WTC11 (cell line): ENCODE measurements around the gene DSC2. TPM values are rescaled to one million over a fixed set of nuclear protein-coding genes. Genes with fewer than 3 reads are reported as not detected.

Experiments
- ATAC-seq: fragments of 200-7000 bp; cut with Tn5 transposase; 2 replicates; pipeline ENCODE4 v1.10.0; 2021; ENCODE audit warnings: mild to moderate bottlenecking, moderate library complexity
- CTCF ChIA-PET: fragments of 300-600 bp; sonication (Branson Sonifier 250); formaldehyde crosslinking; loops from one replicate; lab custom pipeline; 2021; ENCODE audit warnings: antibody characterized with exemption; lab: Charles Lee
- POLR2A ChIA-PET: fragments of 350-600 bp; sonication (Branson Sonifier 250); formaldehyde crosslinking; loops from one replicate; lab custom pipeline; 2021; ENCODE audit warnings: antibody characterized with exemption; lab: Charles Lee
- DNase-seq: peaks from one replicate; pipeline ENCODE4 v3.0.0; 2021; ENCODE audit warnings: low spot score
- H3K27ac Mint-ChIP-seq: 2 replicates; pipeline ENCODE4 v1.8.0; 2021; ENCODE audit warnings: mixed read lengths
- H3K27me3 Mint-ChIP-seq: 2 replicates; pipeline ENCODE4 v1.8.0; 2021; ENCODE audit warnings: low read depth, mild to moderate bottlenecking, moderate library complexity, mixed read lengths
- H3K36me3 Mint-ChIP-seq: 2 replicates; pipeline ENCODE4 v1.8.0; 2021; ENCODE audit warnings: mixed read lengths
- H3K4me1 Mint-ChIP-seq: 2 replicates; pipeline ENCODE4 v1.8.0; 2022; ENCODE audit warnings: mixed read lengths
- H3K4me3 Mint-ChIP-seq: 2 replicates; pipeline ENCODE4 v1.8.0; 2021; ENCODE audit warnings: mild to moderate bottlenecking, moderate library complexity, mixed read lengths
- H3K9me3 Mint-ChIP-seq: 2 replicates; pipeline ENCODE4 v1.8.0; 2021; ENCODE audit warnings: mixed read lengths
- ATF1 ChIP-seq: sonication (generic); formaldehyde crosslinking; IDR thresholded peaks from 2 replicates; pipeline ENCODE4 v1.8.1; 2023; ENCODE audit warnings: mild to moderate bottlenecking, moderate library complexity, missing genetic modification reagents
- ELF4 ChIP-seq: sonication (generic); formaldehyde crosslinking; IDR thresholded peaks from 2 replicates; pipeline ENCODE4 v1.8.1; 2022; ENCODE audit warnings: low read depth, mild to moderate bottlenecking, moderate library complexity, missing genetic modification reagents
- EMX1 ChIP-seq: fragments of 250-450 bp; sonication (Bioruptor Pico); IDR thresholded peaks from 2 replicates; pipeline ENCODE4 v1.8.0; 2021; ENCODE audit warnings: mild to moderate bottlenecking
- FOXK1 ChIP-seq: sonication (generic); formaldehyde crosslinking; IDR thresholded peaks from 2 replicates; pipeline ENCODE4 v1.8.0; 2022; ENCODE audit warnings: mild to moderate bottlenecking, moderate library complexity, missing genetic modification reagents
- GRHL2 ChIP-seq: fragments of 250-450 bp; sonication (Bioruptor Pico); IDR thresholded peaks from 2 replicates; pipeline ENCODE4 v1.8.0; 2022; ENCODE audit warnings: mild to moderate bottlenecking, moderate library complexity; ENCODE audit not compliant: insufficient replicate concordance, severe bottlenecking
- KAT7 ChIP-seq: sonication (generic); formaldehyde crosslinking; IDR thresholded peaks from 2 replicates; pipeline ENCODE4 v1.8.1; 2023; ENCODE audit warnings: missing genetic modification reagents, mild to moderate bottlenecking, borderline replicate concordance
- MXD4 ChIP-seq: fragments of 250-450 bp; sonication (Bioruptor Pico); IDR thresholded peaks from 2 replicates; pipeline ENCODE4 v1.8.0; 2021; ENCODE audit warnings: mild to moderate bottlenecking, moderate library complexity, borderline replicate concordance
- OVOL2 ChIP-seq: fragments of 250-450 bp; sonication (Bioruptor Pico); IDR thresholded peaks from 2 replicates; pipeline ENCODE4 v1.9.0; 2021; ENCODE audit warnings: mild to moderate bottlenecking, borderline replicate concordance
- TCF7 ChIP-seq: sonication (generic); formaldehyde crosslinking; IDR thresholded peaks from 2 replicates; pipeline ENCODE4 v1.8.0; 2022; ENCODE audit warnings: mild to moderate bottlenecking, low read depth, missing genetic modification reagents, moderate library complexity
- TEAD4 ChIP-seq: sonication (generic); formaldehyde crosslinking; IDR thresholded peaks from 2 replicates; pipeline ENCODE4 v1.8.0; 2022; ENCODE audit warnings: mild to moderate bottlenecking, missing genetic modification reagents
- ZNF121 ChIP-seq: sonication (generic); formaldehyde crosslinking; IDR thresholded peaks from 2 replicates; pipeline ENCODE4 v1.8.0; 2023; ENCODE audit warnings: missing genetic modification reagents
- ZNF219 ChIP-seq: sonication (generic); formaldehyde crosslinking; IDR thresholded peaks from 2 replicates; pipeline ENCODE4 v1.8.0; 2023; ENCODE audit warnings: missing genetic modification reagents, mild to moderate bottlenecking, borderline replicate concordance
- ZNF232 ChIP-seq: sonication (generic); formaldehyde crosslinking; IDR thresholded peaks from 2 replicates; pipeline ENCODE4 v1.8.0; 2022; ENCODE audit warnings: mild to moderate bottlenecking, missing genetic modification reagents
- ZNF671 ChIP-seq: fragments of 250-450 bp; sonication (Bioruptor Pico); IDR thresholded peaks from 2 replicates; pipeline ENCODE4 v1.8.0; 2021; ENCODE audit warnings: mild to moderate bottlenecking
- total RNA-seq: library from RNA; stranded (reverse); gene quantifications from 3 replicates; pipeline ENCODE4 v1.2.3, GENCODE V29; 2021
- TF ChIP-seq, protein P1 (sequence below): sonication (generic); formaldehyde crosslinking; IDR thresholded peaks from 2 replicates; pipeline ENCODE4 v1.8.0; 2023; ENCODE audit warnings: mild to moderate bottlenecking, missing genetic modification reagents
- TF ChIP-seq, protein P2 (sequence below): sonication (generic); formaldehyde crosslinking; IDR thresholded peaks from 2 replicates; pipeline ENCODE4 v1.8.1; 2022; ENCODE audit warnings: mild to moderate bottlenecking, missing genetic modification reagents, moderate library complexity, borderline replicate concordance
- TF ChIP-seq, protein P3 (sequence below): fragments of 200-600 bp; IDR thresholded peaks from 2 replicates; pipeline ENCODE4 v1.8.0; 2022; ENCODE audit warnings: antibody characterized with exemption
- TF ChIP-seq, protein P4 (sequence below): fragments of 250-450 bp; sonication (Bioruptor Pico); IDR thresholded peaks from 2 replicates; pipeline ENCODE4 v1.9.0; 2021; ENCODE audit warnings: mild to moderate bottlenecking
- TF ChIP-seq, protein P5 (sequence below): sonication (generic); formaldehyde crosslinking; IDR thresholded peaks from 2 replicates; pipeline ENCODE4 v1.8.1; 2023; ENCODE audit warnings: mild to moderate bottlenecking, moderate library complexity, missing genetic modification reagents
- TF ChIP-seq, protein P6 (sequence below): sonication (generic); formaldehyde crosslinking; IDR thresholded peaks from 2 replicates; pipeline ENCODE4 v1.8.1; 2023; ENCODE audit warnings: mild to moderate bottlenecking, missing genetic modification reagents, moderate library complexity

The DSC2 gene
- total RNA-seq, 1 experiment from 2014 or later = 29.8 TPM

DNA sequence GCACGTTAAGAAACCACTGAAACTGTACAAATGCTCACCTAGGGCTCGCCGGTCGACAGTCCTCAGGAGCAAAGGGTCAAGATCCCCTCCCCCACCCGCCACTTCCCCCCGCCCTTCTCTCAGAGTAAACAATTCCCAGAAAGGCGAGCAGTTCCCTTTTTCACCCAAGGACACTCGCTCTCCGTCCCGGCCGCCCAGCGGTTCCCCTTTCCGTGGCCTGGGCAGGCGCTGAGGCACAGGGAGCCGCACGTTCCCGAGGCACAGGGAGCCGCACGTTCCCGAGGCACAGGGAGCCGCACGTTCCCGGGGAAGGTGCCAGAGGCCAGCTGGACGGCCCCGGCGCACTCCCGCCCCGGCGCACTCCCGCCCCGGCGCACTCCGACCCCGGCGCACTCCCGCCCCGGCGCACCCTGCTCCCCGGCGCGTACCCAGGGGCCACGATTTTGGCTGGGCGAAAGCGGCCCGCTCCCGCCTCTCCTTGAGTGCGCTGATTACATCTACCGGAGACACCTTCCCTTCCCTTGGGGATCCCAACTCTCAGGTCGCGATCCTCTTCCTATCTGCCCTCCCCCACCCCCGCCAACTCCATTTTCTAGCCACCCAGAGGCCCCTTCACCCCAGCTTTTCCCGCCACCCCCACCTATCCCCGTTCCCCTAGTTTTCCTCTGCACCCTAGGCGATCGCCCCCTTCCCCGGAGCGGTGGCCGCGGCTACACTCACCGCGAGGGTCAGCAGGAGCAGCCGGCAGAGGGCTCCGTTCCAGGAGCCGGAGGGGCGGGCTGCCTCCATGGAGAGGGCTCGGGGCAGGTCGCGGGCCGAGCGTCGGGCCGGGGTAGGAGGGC is 817 bp downstream of the DSC2 start (continued):
- TF ChIP-seq, protein P1, sequence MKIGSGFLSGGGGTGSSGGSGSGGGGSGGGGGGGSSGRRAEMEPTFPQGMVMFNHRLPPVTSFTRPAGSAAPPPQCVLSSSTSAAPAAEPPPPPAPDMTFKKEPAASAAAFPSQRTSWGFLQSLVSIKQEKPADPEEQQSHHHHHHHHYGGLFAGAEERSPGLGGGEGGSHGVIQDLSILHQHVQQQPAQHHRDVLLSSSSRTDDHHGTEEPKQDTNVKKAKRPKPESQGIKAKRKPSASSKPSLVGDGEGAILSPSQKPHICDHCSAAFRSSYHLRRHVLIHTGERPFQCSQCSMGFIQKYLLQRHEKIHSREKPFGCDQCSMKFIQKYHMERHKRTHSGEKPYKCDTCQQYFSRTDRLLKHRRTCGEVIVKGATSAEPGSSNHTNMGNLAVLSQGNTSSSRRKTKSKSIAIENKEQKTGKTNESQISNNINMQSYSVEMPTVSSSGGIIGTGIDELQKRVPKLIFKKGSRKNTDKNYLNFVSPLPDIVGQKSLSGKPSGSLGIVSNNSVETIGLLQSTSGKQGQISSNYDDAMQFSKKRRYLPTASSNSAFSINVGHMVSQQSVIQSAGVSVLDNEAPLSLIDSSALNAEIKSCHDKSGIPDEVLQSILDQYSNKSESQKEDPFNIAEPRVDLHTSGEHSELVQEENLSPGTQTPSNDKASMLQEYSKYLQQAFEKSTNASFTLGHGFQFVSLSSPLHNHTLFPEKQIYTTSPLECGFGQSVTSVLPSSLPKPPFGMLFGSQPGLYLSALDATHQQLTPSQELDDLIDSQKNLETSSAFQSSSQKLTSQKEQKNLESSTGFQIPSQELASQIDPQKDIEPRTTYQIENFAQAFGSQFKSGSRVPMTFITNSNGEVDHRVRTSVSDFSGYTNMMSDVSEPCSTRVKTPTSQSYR (CRISPR knock-in tag) = peak; percentile 56; the same call in 1 of the 2 replicates
- TF ChIP-seq FOXK1 (peak; percentile 25; the same call in 1 of the 2 replicates), OVOL2 (CRISPR knock-in tag) (no peak), GRHL2 (CRISPR knock-in tag) (no peak), ELF4 (CRISPR knock-in tag) (no peak), MXD4 (CRISPR knock-in tag) (no peak)
- TF ChIP-seq, protein P2, sequence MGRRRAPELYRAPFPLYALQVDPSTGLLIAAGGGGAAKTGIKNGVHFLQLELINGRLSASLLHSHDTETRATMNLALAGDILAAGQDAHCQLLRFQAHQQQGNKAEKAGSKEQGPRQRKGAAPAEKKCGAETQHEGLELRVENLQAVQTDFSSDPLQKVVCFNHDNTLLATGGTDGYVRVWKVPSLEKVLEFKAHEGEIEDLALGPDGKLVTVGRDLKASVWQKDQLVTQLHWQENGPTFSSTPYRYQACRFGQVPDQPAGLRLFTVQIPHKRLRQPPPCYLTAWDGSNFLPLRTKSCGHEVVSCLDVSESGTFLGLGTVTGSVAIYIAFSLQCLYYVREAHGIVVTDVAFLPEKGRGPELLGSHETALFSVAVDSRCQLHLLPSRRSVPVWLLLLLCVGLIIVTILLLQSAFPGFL (CRISPR knock-in tag) = no peak
- TF ChIP-seq, protein P3, sequence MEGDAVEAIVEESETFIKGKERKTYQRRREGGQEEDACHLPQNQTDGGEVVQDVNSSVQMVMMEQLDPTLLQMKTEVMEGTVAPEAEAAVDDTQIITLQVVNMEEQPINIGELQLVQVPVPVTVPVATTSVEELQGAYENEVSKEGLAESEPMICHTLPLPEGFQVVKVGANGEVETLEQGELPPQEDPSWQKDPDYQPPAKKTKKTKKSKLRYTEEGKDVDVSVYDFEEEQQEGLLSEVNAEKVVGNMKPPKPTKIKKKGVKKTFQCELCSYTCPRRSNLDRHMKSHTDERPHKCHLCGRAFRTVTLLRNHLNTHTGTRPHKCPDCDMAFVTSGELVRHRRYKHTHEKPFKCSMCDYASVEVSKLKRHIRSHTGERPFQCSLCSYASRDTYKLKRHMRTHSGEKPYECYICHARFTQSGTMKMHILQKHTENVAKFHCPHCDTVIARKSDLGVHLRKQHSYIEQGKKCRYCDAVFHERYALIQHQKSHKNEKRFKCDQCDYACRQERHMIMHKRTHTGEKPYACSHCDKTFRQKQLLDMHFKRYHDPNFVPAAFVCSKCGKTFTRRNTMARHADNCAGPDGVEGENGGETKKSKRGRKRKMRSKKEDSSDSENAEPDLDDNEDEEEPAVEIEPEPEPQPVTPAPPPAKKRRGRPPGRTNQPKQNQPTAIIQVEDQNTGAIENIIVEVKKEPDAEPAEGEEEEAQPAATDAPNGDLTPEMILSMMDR = no peak

DNA sequence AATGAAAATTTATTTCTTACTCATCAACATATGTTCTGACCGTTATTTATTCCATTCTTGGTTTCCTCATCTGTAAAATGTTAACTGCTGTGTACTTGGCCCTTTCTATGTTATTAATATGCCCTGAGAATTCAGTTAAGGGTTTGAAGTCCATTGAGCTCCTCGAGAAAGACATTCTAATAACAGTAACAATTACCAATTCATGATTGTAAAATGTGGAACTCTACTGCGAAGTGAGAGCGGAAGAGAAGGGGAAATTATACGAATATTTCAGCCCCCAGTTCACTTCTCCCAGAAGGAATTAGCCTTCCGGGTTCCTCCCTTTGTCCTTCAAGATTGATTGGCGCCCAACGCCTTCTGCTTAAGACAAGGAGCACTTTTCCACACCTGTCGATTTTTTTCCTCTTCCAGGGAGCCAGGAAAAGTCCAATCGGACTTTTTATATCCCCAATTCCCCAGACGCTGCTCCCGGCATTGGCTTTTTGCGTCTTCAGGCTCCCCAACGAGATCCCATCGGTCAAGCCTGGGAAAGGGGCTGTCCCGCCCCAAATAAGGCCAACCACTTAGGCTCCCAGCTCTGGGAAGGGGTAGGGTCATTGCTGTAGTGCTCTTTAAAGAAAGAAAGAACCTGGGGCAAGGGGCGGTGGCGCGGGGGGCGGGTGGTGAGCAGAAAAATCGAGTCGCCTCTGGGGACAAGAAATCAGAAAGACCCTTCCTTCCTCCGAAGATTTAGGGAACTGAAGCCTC is 1.6 kb downstream of the DSC2 start:
- peak overlapping the region; percentile 87 for H3K4me3 Mint-ChIP-seq
- CTCF ChIA-PET = interaction anchor here (0.6 kb wide), 1 partner anchor 141 kb away, joined by 3 read pairs; no protein-coding TSS in a partner anchor
- POLR2A ChIA-PET = interaction anchor here (0.6 to 1.6 kb wide), 4 partner anchors 13 to 397 kb away, joined by 3 to 5 read pairs (median 4); no protein-coding TSS in a partner anchor
- peak; percentile 93 for TF ChIP-seq ZNF121
- TF ChIP-seq, protein P4, sequence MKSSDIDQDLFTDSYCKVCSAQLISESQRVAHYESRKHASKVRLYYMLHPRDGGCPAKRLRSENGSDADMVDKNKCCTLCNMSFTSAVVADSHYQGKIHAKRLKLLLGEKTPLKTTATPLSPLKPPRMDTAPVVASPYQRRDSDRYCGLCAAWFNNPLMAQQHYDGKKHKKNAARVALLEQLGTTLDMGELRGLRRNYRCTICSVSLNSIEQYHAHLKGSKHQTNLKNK = no peak
- TF ChIP-seq, all 79 proteins: peak for 1
- Mint-ChIP-seq H3K4me1 (peaks cover 34% of the 10 kb centered on the region), H3K36me3 (no peaks in the 10 kb centered on the region), H3K27me3 (no peaks in the 10 kb centered on the region), H3K9me3 (no peaks in the 10 kb centered on the region), H3K27ac (peak overlapping the region; percentile 97)
- ATAC-seq (peak; percentile 77), DNase-seq (peak; percentile 64)

DNA sequence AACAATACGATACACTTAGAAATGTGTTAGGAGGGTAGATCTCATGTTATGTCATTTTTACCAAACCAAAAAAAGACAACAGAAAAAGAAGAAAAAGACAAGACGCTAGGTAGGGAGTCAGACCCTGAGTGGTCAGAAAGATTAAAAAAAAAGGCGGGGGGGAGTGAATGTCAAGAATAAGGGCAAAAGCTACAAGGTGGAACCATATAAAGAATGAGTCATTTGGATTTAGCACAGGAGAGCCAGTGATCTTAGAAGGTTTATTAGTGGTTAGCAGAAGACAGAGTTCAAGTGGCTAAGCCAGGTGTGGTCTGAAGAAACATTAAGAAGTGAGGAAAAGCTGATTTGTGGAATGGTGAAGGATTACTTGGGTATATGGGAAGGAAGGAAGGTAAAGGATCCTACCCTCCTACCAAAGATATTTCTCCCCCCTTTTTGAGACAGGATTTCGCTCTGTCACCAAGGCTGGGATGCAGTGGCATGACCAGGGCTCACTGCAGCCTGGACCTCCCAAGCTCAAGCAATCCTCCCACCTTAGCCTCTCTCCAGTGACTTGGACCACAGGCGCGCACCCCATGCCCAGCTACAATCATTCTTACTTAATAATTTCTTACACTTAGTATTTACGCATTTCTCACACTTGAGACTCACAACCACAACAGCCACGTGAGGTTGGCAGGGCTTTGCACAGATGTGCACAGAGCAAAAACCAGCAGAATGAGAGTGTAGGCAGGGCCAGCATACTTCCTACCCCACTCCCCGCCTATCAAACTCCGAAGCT is 2.6 kb downstream of the DSC2 start:
- H3K4me3 Mint-ChIP-seq = peak overlapping the region; percentile 87
- H3K36me3 Mint-ChIP-seq = no peaks in the 10 kb centered on the region
- no peak overlapping the region for H3K27ac Mint-ChIP-seq
- DNase-seq (no peak), ATAC-seq (no peak)
- peaks cover 44% of the 10 kb centered on the region for H3K4me1 Mint-ChIP-seq
- no peaks in the 10 kb centered on the region for H3K9me3 Mint-ChIP-seq
- POLR2A ChIA-PET = interaction anchor here (1.4 kb wide), 1 partner anchor 59 kb away, joined by 4 read pairs; no protein-coding TSS in a partner anchor
- no peaks in the 10 kb centered on the region for H3K27me3 Mint-ChIP-seq
- CTCF ChIA-PET = interaction anchor here (0.6 kb wide), 1 partner anchor 142 kb away, joined by 3 read pairs; no protein-coding TSS in a partner anchor
- TF ChIP-seq TCF7 (CRISPR knock-in tag) = no peak
- no peak for TF ChIP-seq ZNF232 (CRISPR knock-in tag)
- TF ChIP-seq ELF4 (CRISPR knock-in tag) = no peak
- TF ChIP-seq EMX1 (CRISPR knock-in tag) = no peak
- TF ChIP-seq KAT7 (CRISPR knock-in tag) = no peak
- no peak for TF ChIP-seq ZNF671 (CRISPR knock-in tag)
- TF ChIP-seq ATF1 (CRISPR knock-in tag) = no peak
- no peak for TF ChIP-seq ZNF219
- TF ChIP-seq, protein P5, sequence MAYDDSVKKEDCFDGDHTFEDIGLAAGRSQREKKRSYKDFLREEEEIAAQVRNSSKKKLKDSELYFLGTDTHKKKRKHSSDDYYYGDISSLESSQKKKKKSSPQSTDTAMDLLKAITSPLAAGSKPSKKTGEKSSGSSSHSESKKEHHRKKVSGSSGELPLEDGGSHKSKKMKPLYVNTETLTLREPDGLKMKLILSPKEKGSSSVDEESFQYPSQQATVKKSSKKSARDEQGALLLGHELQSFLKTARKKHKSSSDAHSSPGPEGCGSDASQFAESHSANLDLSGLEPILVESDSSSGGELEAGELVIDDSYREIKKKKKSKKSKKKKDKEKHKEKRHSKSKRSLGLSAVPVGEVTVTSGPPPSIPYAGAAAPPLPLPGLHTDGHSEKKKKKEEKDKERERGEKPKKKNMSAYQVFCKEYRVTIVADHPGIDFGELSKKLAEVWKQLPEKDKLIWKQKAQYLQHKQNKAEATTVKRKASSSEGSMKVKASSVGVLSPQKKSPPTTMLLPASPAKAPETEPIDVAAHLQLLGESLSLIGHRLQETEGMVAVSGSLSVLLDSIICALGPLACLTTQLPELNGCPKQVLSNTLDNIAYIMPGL = no peak
- no peak for TF ChIP-seq TEAD4 (CRISPR knock-in tag)
- TF ChIP-seq, protein P6, sequence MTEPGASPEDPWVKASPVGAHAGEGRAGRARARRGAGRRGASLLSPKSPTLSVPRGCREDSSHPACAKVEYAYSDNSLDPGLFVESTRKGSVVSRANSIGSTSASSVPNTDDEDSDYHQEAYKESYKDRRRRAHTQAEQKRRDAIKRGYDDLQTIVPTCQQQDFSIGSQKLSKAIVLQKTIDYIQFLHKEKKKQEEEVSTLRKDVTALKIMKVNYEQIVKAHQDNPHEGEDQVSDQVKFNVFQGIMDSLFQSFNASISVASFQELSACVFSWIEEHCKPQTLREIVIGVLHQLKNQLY (CRISPR knock-in tag) = no peak
